Bronchial epithelial cell (primary cell): ENCODE results near the gene SMAD3. TPM values are rescaled to one million over a fixed set of nuclear protein-coding genes. Genes with fewer than 3 reads are reported as not detected.
A peak's percentile ranks its signal among the peaks of the same experiment; 100 is the strongest.

Experiments
- DNase-seq: peaks from one replicate; pipeline ENCODE4 v3.0.0-alpha.2; 2010; ENCODE audit warnings: low read depth
- FAIRE-seq: peaks from 2 replicates; lab custom pipeline; 2011; peaks lifted over from hg19 to GRCh38; lab: Jason Lieb, UNC
- H3K27me3 ChIP-seq: 2 replicates; pipeline ENCODE4 v1.5.1; 2011; ENCODE audit warnings: low read length; ENCODE audit not compliant: control insufficient read depth, insufficient read depth
- H3K36me3 ChIP-seq: 2 replicates; pipeline ENCODE4 v1.5.1; 2011; ENCODE audit warnings: low read length; ENCODE audit not compliant: control insufficient read depth, insufficient read depth
- H3K4me3 ChIP-seq: 2 replicates; pipeline ENCODE4 v1.5.1; 2011; ENCODE audit warnings: mild to moderate bottlenecking, low read depth, low read length, control low read depth
- total RNA-seq: library from RNA; depleted of rRNA; stranded (reverse); fragments of >200 nt; gene quantifications from 2 replicates; pipeline ENCODE4 v1.2.1, GENCODE V29; 2014
- TF ChIP-seq, protein P1 (sequence below): IDR thresholded peaks from 2 replicates; pipeline ENCODE4 v1.5.1; 2011; ENCODE audit warnings: mild to moderate bottlenecking, moderate library complexity, low read length, control low read depth, inconsistent platforms; ENCODE audit not compliant: insufficient read depth, severe bottlenecking

The SMAD3 gene
- total RNA-seq, 1 donor from 2014 or later: 9.5 TPM

GRCh38 chr15:67147396-67147949 is 82.1 kb downstream of the SMAD3 start:
- no peak for FAIRE-seq
- H3K27me3 ChIP-seq: no peaks in the 10 kb centered on the region
- DNase-seq: no peak
- no peak overlapping the region for H3K4me3 ChIP-seq
- H3K36me3 ChIP-seq: peaks cover 2% of the 10 kb centered on the region
- TF ChIP-seq, protein P1, sequence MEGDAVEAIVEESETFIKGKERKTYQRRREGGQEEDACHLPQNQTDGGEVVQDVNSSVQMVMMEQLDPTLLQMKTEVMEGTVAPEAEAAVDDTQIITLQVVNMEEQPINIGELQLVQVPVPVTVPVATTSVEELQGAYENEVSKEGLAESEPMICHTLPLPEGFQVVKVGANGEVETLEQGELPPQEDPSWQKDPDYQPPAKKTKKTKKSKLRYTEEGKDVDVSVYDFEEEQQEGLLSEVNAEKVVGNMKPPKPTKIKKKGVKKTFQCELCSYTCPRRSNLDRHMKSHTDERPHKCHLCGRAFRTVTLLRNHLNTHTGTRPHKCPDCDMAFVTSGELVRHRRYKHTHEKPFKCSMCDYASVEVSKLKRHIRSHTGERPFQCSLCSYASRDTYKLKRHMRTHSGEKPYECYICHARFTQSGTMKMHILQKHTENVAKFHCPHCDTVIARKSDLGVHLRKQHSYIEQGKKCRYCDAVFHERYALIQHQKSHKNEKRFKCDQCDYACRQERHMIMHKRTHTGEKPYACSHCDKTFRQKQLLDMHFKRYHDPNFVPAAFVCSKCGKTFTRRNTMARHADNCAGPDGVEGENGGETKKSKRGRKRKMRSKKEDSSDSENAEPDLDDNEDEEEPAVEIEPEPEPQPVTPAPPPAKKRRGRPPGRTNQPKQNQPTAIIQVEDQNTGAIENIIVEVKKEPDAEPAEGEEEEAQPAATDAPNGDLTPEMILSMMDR: no peak

DNA sequence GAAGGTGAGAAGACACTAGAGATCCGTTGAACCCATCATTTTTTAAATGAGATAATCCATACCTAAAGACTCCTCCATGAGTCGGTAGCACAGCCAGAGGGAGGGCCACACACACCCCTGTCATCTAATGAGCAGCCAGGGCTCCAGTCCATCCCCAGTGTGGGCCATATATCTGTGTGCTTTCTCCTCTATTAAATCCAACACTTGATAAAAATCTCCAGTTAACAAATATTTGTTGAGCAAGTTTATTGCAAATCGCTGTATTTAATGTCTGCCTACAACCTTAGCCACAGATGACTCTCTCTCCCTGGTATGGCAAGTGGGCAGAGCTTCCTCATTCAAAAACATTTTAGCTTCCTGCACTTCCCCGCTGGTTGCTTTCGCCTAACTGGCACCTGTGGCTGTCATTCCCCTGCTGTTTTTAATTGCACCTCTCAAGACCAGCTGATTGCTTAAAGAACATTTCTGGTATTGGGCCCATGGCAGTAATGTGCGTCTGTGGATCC is 82.8 kb downstream of the SMAD3 start:
- peaks cover 2% of the 10 kb centered on the region for H3K36me3 ChIP-seq
- DNase-seq (peak; percentile 85), FAIRE-seq (no peak)
- no peak overlapping the region for H3K4me3 ChIP-seq
- TF ChIP-seq, protein P1: no peak
- no peaks in the 10 kb centered on the region for H3K27me3 ChIP-seq

DNA sequence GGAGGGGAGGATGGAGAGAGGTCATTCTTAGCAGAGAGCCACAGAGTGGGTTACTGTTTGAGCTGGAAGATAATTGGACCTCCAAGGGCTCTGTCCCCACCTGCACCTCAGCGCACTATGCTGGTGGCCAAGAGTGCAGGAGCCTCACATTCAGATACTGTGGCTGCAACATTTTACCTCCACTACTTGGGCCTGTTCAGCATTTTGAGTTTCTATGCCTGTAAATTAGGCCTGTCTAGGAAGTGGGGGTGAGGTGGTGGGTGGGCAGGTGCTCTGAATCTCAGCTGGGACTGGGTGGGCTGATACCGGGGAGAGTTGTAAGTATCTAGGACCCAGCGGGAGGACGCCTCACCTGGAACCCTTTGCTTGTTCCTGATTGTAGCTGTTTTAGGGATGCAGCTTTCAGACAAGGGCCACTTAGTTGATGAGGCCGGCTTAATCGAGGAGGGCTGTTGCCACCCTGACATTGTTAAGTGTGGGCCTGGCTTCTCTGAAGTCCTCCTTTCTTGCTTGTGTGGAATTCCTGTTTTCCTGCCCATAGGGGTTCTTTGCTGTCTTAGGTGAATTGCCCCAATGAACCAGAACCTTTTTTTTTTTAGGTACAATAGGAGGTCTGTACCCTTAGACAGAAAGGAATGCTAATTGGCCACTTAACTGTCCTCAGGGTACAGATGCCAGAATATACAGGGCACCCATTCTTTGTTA is 83.8 kb downstream of the SMAD3 start:
- no peak overlapping the region for H3K4me3 ChIP-seq

GRCh38 chr15:67149773-67150022 is 84.3 kb downstream of the SMAD3 start:
- TF ChIP-seq, protein P1: no peak
- Histone ChIP-seq H3K27me3 (no peaks in the 10 kb centered on the region), H3K4me3 (no peak overlapping the region), H3K36me3 (peaks cover 1% of the 10 kb centered on the region)
- peak; percentile 29 for DNase-seq
- no peak for FAIRE-seq

More for the DNA sequence above, 83.8 kb downstream of the SMAD3 start:
- H3K27me3 ChIP-seq: no peaks in the 10 kb centered on the region
- FAIRE-seq (no peak), DNase-seq (no peak)
- H3K36me3 ChIP-seq: peaks cover 3% of the 10 kb centered on the region
- TF ChIP-seq, protein P1: no peak

GRCh38 chr15:67150023-67150860 is 84.8 kb downstream of the SMAD3 start:
- H3K4me3 ChIP-seq: no peak overlapping the region
- DNase-seq: peak; percentile 98

More at GRCh38 chr15:67150023-67150860, 84.8 kb downstream of the SMAD3 start:
- no peak for FAIRE-seq
- H3K27me3 ChIP-seq: no peaks in the 10 kb centered on the region
- H3K36me3 ChIP-seq: peaks cover 3% of the 10 kb centered on the region
- TF ChIP-seq, protein P1: no peak
